GM21381 (cell line): ENCODE measurements around the gene SOX8.
"Not testable (repeated sequence)": the region's sequence is repeated elsewhere in the genome, so short reads cannot be mapped to it uniquely, and the experiment has no call there.

ENCODE experiments used
- ATAC-seq: cut with Tn5 transposase; IDR thresholded peaks from one replicate; pipeline ENCODE4 v1.9.1; 2021; ENCODE audit warnings: mild to moderate bottlenecking, moderate library complexity; ENCODE audit not compliant: unreplicated experiment

SOX8 gene

GRCh38 chr16:1021553-1022160 is 40.1 kb downstream of the SOX8 start:
- no peak for ATAC-seq

- ATAC-seq = no peak
Observed at GRCh38 chr16:1022466-1022865, 40.9 kb downstream of the SOX8 start.

GRCh38 chr16:1024138-1024537 is 42.6 kb downstream of the SOX8 start:
- no peak for ATAC-seq

DNA sequence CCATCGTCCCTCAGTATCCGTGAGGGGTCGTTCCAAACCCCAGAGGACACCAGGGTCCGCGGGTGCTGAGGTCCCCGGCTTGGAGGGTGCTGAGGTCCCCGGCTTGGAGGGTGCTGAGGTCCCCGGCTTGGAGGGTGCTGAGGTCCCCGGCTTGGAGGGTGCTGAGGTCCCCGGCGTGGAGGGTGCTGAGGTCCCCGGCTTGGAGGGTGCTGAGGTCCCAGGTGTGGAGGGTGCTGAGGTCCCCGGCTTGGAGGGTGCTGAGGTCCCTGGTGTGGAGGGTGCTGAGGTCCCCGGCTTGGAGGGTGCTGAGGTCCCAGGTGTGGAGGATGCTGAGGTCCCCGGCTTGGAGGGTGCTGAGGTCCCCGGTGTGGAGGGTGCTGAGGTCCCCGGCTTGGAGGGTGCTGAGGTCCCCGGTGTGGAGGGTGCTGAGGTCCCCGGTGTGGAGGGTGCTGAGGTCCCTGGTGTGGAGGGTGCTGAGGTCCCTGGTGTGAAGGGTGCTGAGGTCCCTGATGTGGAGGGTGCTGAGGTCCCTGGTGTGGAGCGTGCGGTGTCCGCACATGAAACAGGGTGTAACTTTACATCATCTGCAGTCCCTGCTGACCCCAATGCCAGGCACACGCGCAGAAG is 43.7 kb downstream of the SOX8 start:
- not testable (repeated sequence) for ATAC-seq

- ATAC-seq = no peak
Observed at GRCh38 chr16:1026057-1026783, 44.6 kb downstream of the SOX8 start.

DNA sequence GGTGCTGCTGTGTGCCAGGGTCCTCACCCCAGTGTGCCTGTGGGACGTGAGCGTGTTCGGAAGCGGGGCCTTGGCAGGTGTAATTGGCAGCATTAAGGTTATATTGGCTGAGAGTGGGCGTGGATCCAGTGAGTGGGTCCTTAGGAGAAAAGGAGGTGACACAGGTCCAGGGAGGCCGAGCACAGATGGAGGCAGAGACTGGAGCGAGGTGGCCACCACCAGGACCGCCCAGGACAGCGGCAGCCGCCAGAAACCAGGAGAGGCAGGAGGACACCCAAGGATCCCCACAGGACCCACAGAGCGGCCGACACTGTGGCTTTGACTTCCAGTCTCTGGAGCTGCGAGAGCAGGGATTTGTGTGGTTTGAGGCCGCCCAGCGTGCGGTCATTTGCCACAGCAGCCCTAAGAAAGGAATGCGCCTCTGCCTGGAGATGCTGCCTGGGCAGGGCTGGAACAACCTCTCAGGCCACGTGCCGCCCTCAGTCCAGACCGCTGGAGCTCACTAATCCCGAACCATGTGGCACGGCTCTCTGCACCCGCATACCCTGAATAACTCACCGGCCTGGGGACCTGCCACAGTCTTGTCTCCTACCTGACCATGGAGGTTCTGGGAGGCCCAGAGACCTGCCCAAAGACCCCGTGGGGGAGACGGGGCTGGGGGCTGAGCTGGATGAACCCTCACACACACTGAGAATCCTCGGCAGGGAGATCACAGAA is 45.4 kb downstream of the SOX8 start:
- no peak for ATAC-seq

DNA sequence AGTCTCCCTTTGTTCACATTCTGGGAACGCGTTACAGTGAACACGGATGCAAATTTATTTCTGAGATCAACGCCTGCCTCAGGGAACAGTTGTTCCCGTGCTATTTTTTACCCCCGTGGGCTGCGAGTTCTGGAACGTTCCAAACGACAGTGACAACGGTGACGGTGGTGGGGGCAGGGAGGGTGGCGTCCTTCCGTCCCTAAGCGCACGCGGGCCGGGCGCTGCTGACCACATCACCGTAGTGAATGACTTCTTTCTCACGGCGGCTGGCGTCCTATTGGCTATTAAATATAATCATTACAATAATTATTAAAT is 45.9 kb downstream of the SOX8 start:
- ATAC-seq = no peak

GRCh38 chr16:1028056-1028455 is 46.5 kb downstream of the SOX8 start:
- ATAC-seq = no peak

GRCh38 chr16:1028524-1029258 is 47.1 kb downstream of the SOX8 start:
- ATAC-seq = no peak

DNA sequence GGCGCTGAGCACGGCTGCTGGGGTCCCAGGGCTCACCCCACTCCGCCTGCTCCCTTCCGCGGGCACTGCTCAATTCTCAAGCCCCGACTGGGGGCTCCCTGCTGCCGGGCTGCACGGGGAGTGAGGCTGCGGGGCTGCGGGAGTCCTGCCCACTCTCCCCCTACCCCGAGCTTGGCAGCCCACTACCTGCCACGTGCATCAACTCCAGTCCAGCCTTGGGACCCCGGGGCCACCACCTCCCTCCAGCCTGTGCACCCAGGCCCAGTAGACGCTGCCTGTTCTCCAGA is 47.6 kb downstream of the SOX8 start:
- no peak for ATAC-seq

- ATAC-seq = no peak
Observed at GRCh38 chr16:1030473-1030901, 48.9 kb downstream of the SOX8 start.

DNA sequence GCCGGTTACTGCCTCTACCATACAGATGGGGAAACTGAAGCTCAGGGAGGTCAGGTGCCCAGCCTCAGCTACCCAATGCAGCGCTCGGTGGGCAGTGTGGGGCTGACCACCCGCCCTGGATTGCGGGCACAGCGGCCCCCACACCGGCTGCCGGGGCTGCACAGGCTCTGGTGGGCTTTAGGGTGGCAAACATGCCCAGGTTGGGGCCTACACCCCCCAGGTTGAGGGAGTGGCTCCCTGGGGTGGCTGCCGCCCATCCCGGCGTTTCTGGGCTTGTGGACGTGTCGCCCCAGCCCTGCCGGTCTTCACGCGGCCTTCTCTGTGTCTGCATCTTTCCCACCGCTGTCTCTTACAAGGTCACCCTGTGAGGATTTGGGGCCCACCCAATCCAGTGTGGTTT is 50.1 kb downstream of the SOX8 start:
- no peak for ATAC-seq

DNA sequence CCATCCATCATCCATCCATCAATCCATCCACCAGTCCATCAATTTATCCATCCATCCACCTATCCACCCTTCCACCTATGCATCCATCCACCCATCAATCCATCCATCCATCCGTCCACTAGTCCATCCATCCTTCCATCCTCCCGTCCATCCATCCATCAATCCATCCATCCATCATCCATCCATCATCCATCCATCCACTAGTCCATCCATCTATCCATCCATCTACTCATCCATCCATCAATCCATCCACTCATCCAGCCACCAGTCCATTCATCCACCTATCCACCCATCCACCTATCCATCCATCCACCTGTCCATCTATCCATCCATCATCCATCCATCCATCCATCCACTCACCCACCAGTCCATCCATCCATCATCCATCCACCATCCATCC is 51.0 kb downstream of the SOX8 start:
- no peak for ATAC-seq

- no peak for ATAC-seq
Observed at GRCh38 chr16:1033128-1033679, 51.6 kb downstream of the SOX8 start.

DNA sequence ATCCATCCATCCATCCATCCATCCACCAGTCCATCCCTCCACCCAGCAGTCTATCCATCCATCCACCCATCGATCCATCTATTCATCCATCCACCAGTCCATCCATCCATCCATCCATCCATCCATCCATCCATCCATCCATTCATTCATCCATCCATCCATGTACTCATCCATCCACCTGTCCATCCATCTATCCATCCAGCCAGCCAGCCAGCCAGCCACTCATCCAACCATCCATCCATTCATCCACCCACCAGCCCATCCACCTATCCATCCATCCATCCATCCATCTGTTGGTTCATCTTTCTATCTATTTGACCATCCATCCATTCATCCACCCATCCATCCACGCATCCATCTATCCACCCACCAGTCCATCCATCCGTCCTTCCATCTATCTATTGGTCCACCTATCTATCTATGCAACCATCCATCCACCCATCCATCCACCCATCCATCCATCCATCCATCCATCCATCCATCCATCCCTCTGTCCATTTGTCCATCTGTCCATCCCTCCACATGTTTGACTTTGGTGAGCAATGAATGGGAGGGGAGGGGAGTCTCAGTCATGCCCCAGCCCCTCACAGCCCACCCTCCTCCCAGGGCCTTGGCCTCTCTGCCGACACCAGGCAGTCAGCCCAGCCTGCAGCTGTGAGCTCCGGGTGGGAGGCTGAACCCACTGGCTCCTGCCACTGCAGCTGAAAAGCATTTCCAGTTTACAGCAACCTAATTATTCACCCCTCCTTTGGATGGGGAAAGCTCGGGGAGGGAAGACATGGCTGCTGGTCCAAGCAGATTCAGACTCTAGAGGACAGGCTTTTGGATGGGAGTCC is 52.9 kb downstream of the SOX8 start:
- no peak for ATAC-seq

DNA sequence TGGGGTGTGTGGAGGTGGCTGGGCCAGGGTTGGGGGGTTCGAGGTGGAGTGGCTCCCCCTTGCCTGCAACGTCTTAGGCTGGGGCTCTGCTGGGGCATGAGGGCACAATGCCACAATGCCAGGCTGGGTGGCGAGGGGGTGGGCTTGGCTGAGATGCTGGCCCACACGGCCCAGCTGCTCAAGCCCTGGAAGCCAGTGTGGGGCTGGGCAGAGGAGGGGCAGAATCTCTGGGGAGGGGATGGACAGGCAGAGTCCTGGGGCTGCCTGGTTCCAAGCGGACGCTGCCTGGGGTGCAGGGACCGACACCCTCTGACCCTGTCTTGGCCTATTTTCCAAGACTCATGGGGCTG is 53.5 kb downstream of the SOX8 start:
- ATAC-seq = no peak

- no peak for ATAC-seq
Observed at GRCh38 chr16:1036166-1036565, 54.6 kb downstream of the SOX8 start.
